GM18951 (cell line): ENCODE data around the gene TPM1.
"Not testable (repeated sequence)": the region's sequence is repeated elsewhere in the genome, so short reads cannot be mapped to it uniquely, and the experiment has no call there.

Experiments used
- POLR2A ChIP-seq: IDR thresholded peaks from 4 replicates; pipeline ENCODE4 v1.6.1; 2011; ENCODE audit warnings: mild to moderate bottlenecking; ENCODE audit not compliant: insufficient read length, insufficient read depth; ENCODE audit errors: extremely low read depth
- in situ Hi-C: fragments of 300-500 bp; cut with MboI; formaldehyde crosslinking; loops from one replicate; pipeline ENCODE4 v1.12.0; 2022; ENCODE audit warnings: low sequenced_read_pairs, mixed read lengths, inconsistent platforms; ENCODE audit not compliant: unreplicated experiment

TPM1 gene

GRCh38 chr15:63041974-63042876, at the start of gene TPM1:
Gene TPM1 (plus strand): TSS chr15:63042747. CDS start chr15:63042830, 83 bp downstream.
- in situ Hi-C loops, result no loop called here
- no peak for TF ChIP-seq POLR2A

GRCh38 chr15:62993066-62993465, 49.5 kb upstream of the TPM1 start:
- TF ChIP-seq POLR2A, result no peak
- in situ Hi-C loops, result no loop called here

- in situ Hi-C loops, result not testable (repeated sequence)
Measured at GRCh38 chr15:62993632-62994031, 48.9 kb upstream of the TPM1 start.

- TF ChIP-seq POLR2A, result no peak
- in situ Hi-C loops, result no loop called here
Measured at GRCh38 chr15:62994439-62994838, 48.1 kb upstream of the TPM1 start.

- no peak for TF ChIP-seq POLR2A
- in situ Hi-C loops, result no loop called here
Measured at GRCh38 chr15:62994975-62995681, 47.4 kb upstream of the TPM1 start.

- no peak for TF ChIP-seq POLR2A
- in situ Hi-C loops, result no loop called here
Measured at GRCh38 chr15:62997441-62997840, 45.1 kb upstream of the TPM1 start.

GRCh38 chr15:62998262-62998890, 44.2 kb upstream of the TPM1 start:
- TF ChIP-seq POLR2A, result no peak
- in situ Hi-C loops, result no loop called here

GRCh38 chr15:62999178-62999577, 43.4 kb upstream of the TPM1 start:
- no peak for TF ChIP-seq POLR2A
- in situ Hi-C loops, result no loop called here

- TF ChIP-seq POLR2A, result no peak
- in situ Hi-C loops, result no loop called here
Measured at GRCh38 chr15:62999923-63000561, 42.5 kb upstream of the TPM1 start.

- in situ Hi-C loops, result no loop called here
- TF ChIP-seq POLR2A, result no peak
Measured at GRCh38 chr15:63000706-63001105, 41.8 kb upstream of the TPM1 start.

- no peak for TF ChIP-seq POLR2A
- in situ Hi-C loops, result no loop called here
Measured at GRCh38 chr15:63004211-63004610, 38.3 kb upstream of the TPM1 start.

- no peak for TF ChIP-seq POLR2A
- in situ Hi-C loops, result no loop called here
Measured at GRCh38 chr15:63006032-63006878, 36.3 kb upstream of the TPM1 start.
